Gastroesophageal sphincter (tissue), 4 donors: Measurements from ENCODE around the gene ISOC2. TPM values are rescaled to one million over a fixed set of nuclear protein-coding genes. Genes with fewer than 3 reads are reported as not detected.
"Not testable (repeated sequence)": the region's sequence is repeated elsewhere in the genome, so short reads cannot be mapped to it uniquely, and the experiment has no call there.

Source experiments
- ATAC-seq: fragments of 150-250 bp; one replicate; pipeline ENCODE4 v1.9.1; 2016; ENCODE audit warnings: mild to moderate bottlenecking, moderate library complexity
- H3K27ac ChIP-seq, 4 donors: fragments of 200-600 bp; sonication (generic) in 3 of 4; 1 replicate in 3 of 4; 2 replicates in 1 of 4; pipeline ENCODE4 v1.5.1; 2016 to 2019
- H3K27me3 ChIP-seq: fragments of 200-600 bp; sonication (generic); one replicate; pipeline ENCODE4 v1.5.1; 2019
- H3K36me3 ChIP-seq, 2 donors: fragments of 200-600 bp; sonication (generic); one replicate each; pipeline ENCODE4 v1.5.1; 2019; ENCODE audit warnings: control low read depth in 1 of 2
- H3K4me1 ChIP-seq, 3 donors: fragments of 200-600 bp; sonication (generic); 1 replicate in 2 of 3; 2 replicates in 1 of 3; pipeline ENCODE4 v1.5.1; 2016 to 2019; ENCODE audit warnings: control low read depth in 2 of 3
- H3K4me3 ChIP-seq, 2 donors: fragments of 200-600 bp; sonication (generic); one replicate each; pipeline ENCODE4 v1.5.1; 2019; ENCODE audit warnings: mild to moderate bottlenecking in 1 of 2, moderate library complexity in 1 of 2
- H3K9me3 ChIP-seq, 3 donors: fragments of 200-600 bp; sonication (generic); one replicate each; pipeline ENCODE4 v1.5.1; 2017 to 2019; ENCODE audit warnings: control low read depth in 2 of 3
- CTCF ChIP-seq, 4 experiments: fragments of 200-600 bp in 2 of 4; fragments of 450-650 bp in 2 of 4; sonication (generic) in 1 of 4; IDR thresholded peaks; one replicate each; pipeline ENCODE4 v1.5.1; 2017 to 2019; ENCODE audit warnings: antibody characterized with exemption in 4 of 4, mild to moderate bottlenecking in 2 of 4, moderate library complexity in 2 of 4
- EP300 ChIP-seq: sonication (generic); formaldehyde crosslinking; IDR thresholded peaks from one replicate; pipeline ENCODE4 v1.6.1; 2017; ENCODE audit warnings: antibody characterized with exemption, mild to moderate bottlenecking
- POLR2A ChIP-seq, 2 donors: fragments of 450-650 bp; IDR thresholded peaks; one replicate each; pipeline ENCODE4 v1.6.1; 2017; ENCODE audit warnings: antibody characterized with exemption in 2 of 2, mild to moderate bottlenecking in 2 of 2, moderate library complexity in 1 of 2
- POLR2AphosphoS5 ChIP-seq: sonication (generic); formaldehyde crosslinking; IDR thresholded peaks from one replicate; pipeline ENCODE4 v1.6.1; 2017; ENCODE audit warnings: antibody characterized with exemption
- WGBS, 2 donors: methylation state at CpG; one replicate each; pipeline ENCODE4 v1.1.5; 2018; ENCODE audit warnings: low coverage in 1 of 2; 5-methylcytosine and 5-hydroxymethylcytosine counted together
- total RNA-seq, 4 donors: library from RNA; depleted of rRNA; stranded (reverse); fragments of >200 nt; gene quantifications; one replicate each; pipeline ENCODE4 v1.1.0, GENCODE V29; 2016

ISOC2 gene
- total RNA-seq, 4 donors from 2014 or later = 39.0 to 78.5 (median 63.8) TPM

- ATAC-seq = peak; percentile 95
- H3K27ac ChIP-seq = peak overlapping the region; percentile 81 to 98 (median 96)
- H3K9me3 ChIP-seq = no peaks in the 10 kb centered on the region
- H3K4me3 ChIP-seq = peak overlapping the region; percentile 55 to 85
- no peaks in the 10 kb centered on the region for H3K27me3 ChIP-seq
- WGBS, 2 donors = 0% methylated on average over 18 of the region's 72 CpGs; no CpG with 5 or more reads in 1 of the 2 donors
- TF ChIP-seq EP300 (no peak), POLR2A (IDR thresholded peaks at IDR 0.05) (no peak), CTCF (IDR thresholded peaks at IDR 0.05) (no peak), POLR2AphosphoS5 (no peak)
- H3K36me3 ChIP-seq = peaks cover 0 to 33% of the 10 kb centered on the region in 2 donors
- H3K4me1 ChIP-seq = peaks cover 0 to 22% (median 16%) of the 10 kb centered on the region in 3 donors
These were observed 53.5 kb downstream of the ISOC2 start for GRCh38 chr19:55407800-55408532.

GRCh38 chr19:55407550-55407799 is 54.0 kb downstream of the ISOC2 start, which contains the start of gene UBE2S:
UBE2S (minus strand) TSS chr19:55407788; CDS start chr19:55407589, 199 bp downstream.
- TF ChIP-seq POLR2A (IDR thresholded peaks at IDR 0.05) (peak; percentile 97 to 98), POLR2AphosphoS5 (peak; percentile 96), CTCF (IDR thresholded peaks at IDR 0.05) (peak in 1 of 4 experiments; percentile 22)
- ATAC-seq = peak; percentile 1
- Histone ChIP-seq H3K27ac (peak within 1 kb of the TSS; percentile 81 to 98 (median 96)), H3K36me3 (peaks cover 0 to 38% of the 10 kb centered on the region in 2 donors), H3K4me3 (peak within 1 kb of the TSS; percentile 55 to 85), H3K4me1 (peaks cover 0 to 22% (median 16%) of the 10 kb centered on the region in 3 donors)
- H3K27me3 ChIP-seq, H3K9me3 ChIP-seq: not testable (repeated sequence)
- 0% methylated on average over 1 of the region's 36 CpGs; no CpG with 5 or more reads in 1 of the 2 donors for WGBS, 2 donors

GRCh38 chr19:55406826-55407549 is 54.5 kb downstream of the ISOC2 start:
- peaks cover 0 to 22% (median 16%) of the 10 kb centered on the region in 3 donors for H3K4me1 ChIP-seq
- H3K27me3 ChIP-seq = no peaks in the 10 kb centered on the region
- H3K27ac ChIP-seq = peak overlapping the region; percentile 73 to 98 (median 96)
- TF ChIP-seq EP300 = no peak
- no peak for TF ChIP-seq POLR2A (IDR thresholded peaks at IDR 0.05)
- no peak for TF ChIP-seq CTCF (IDR thresholded peaks at IDR 0.05)
- no peak for TF ChIP-seq POLR2AphosphoS5
- H3K9me3 ChIP-seq = no peaks in the 10 kb centered on the region
- WGBS, 2 donors = no CpG with 5 or more reads among the region's 35 CpGs
- peak; percentile 1 for ATAC-seq
- peaks cover 0 to 42% of the 10 kb centered on the region in 2 donors for H3K36me3 ChIP-seq
- H3K4me3 ChIP-seq = peak overlapping the region; percentile 55 to 85

GRCh38 chr19:55406091-55406825 is 55.2 kb downstream of the ISOC2 start:
- no peaks in the 10 kb centered on the region for H3K27me3 ChIP-seq
- ATAC-seq = no peak
- no peaks in the 10 kb centered on the region for H3K9me3 ChIP-seq
- 76 to 86% methylated on average over 8 to 9 of the region's 14 CpGs for WGBS, 2 donors
- TF ChIP-seq POLR2A (IDR thresholded peaks at IDR 0.05) = no peak
- peak overlapping the region; percentile 55 to 85 for H3K4me3 ChIP-seq
- peak overlapping the region in 3 of 4 donors; percentile 96 to 98 (median 97) for H3K27ac ChIP-seq
- H3K4me1 ChIP-seq = peaks cover 0 to 22% (median 16%) of the 10 kb centered on the region in 3 donors
- H3K36me3 ChIP-seq = peaks cover 0 to 50% of the 10 kb centered on the region in 2 donors

- 33 to 80% methylated on average over 1 of the region's 5 CpGs for WGBS, 2 donors
- Histone ChIP-seq H3K27ac (no peak overlapping the region), H3K4me3 (no peak overlapping the region), H3K9me3 (no peaks in the 10 kb centered on the region), H3K4me1 (peaks cover 0 to 22% (median 16%) of the 10 kb centered on the region in 3 donors), H3K36me3 (peaks cover 0 to 56% of the 10 kb centered on the region in 2 donors), H3K27me3 (no peaks in the 10 kb centered on the region)
- no peak for ATAC-seq
- TF ChIP-seq POLR2AphosphoS5 (no peak), EP300 (no peak)
These were observed 55.8 kb downstream of the ISOC2 start for GRCh38 chr19:55405638-55406037.

Other genes with a start within 250 kb of the ISOC2 start
- 1 to 10 TPM in 3 of 4 donors, not detected in 1; 1.7 to 3.8 (median 1.8) TPM for gene TMEM86B, start 232.9 kb downstream of the ISOC2 start, total RNA-seq
- gene PPP6R1, start 202.6 kb downstream of the ISOC2 start, total RNA-seq = 10 to 100 TPM; 32.6 to 79.4 (median 34.0) TPM
- 10 to 100 TPM; 20.9 to 37.1 (median 26.5) TPM for gene HSPBP1, start 181.5 kb downstream of the ISOC2 start, total RNA-seq
- 10 to 100 TPM in 1 of 4 donors, 1 to 10 TPM in 3; 4.0 to 19.8 (median 8.8) TPM for gene BRSK1, start 177.6 kb downstream of the ISOC2 start, total RNA-seq
- 10 to 100 TPM in 1 of 4 donors, 1 to 10 TPM in 2, not detected in 1; 2.2 to 12.4 (median 3.3) TPM for gene TMEM150B, start 136.3 kb downstream of the ISOC2 start, total RNA-seq
- 10 to 100 TPM in 2 of 4 donors, 1 to 10 TPM in 2; 3.4 to 11.2 (median 9.2) TPM for gene KMT5C, start 121.8 kb downstream of the ISOC2 start, total RNA-seq
- gene COX6B2, start 106.9 kb downstream of the ISOC2 start, total RNA-seq = not detected
- not detected for gene GARIN5B, start 98.4 kb downstream of the ISOC2 start, total RNA-seq
- under 1 TPM in 1 of 4 donors, not detected in 3; 0.67 TPM for gene IL11, start 91.2 kb downstream of the ISOC2 start, total RNA-seq
- gene TMEM190, start 84.8 kb downstream of the ISOC2 start, total RNA-seq = not detected
- 1 to 10 TPM in 2 of 4 donors, not detected in 2; 1.6 to 6.0 TPM for gene TMEM238, start 77.3 kb downstream of the ISOC2 start, total RNA-seq
- gene RPL28, start 75.7 kb downstream of the ISOC2 start, total RNA-seq = 100 to 1,000 TPM; 174 to 282 (median 271) TPM
- gene UBE2S, start 53.9 kb downstream of the ISOC2 start, total RNA-seq = 10 to 100 TPM; 12.6 to 17.7 (median 15.4) TPM
- gene SHISA7, start 18.3 kb downstream of the ISOC2 start, total RNA-seq = not detected
- not detected for gene C19orf85, start 3.1 kb upstream of the ISOC2 start, total RNA-seq
- 10 to 100 TPM in 1 of 4 donors, 1 to 10 TPM in 3; 2.4 to 13.0 (median 4.9) TPM for gene ZNF628, start 15.0 kb upstream of the ISOC2 start, total RNA-seq
- gene NAT14, start 23.5 kb upstream of the ISOC2 start, total RNA-seq = 10 to 100 TPM in 1 of 4 donors, 1 to 10 TPM in 3; 7.4 to 14.0 (median 7.9) TPM
- gene SSC5D, start 26.8 kb upstream of the ISOC2 start, total RNA-seq = 10 to 100 TPM in 3 of 4 donors, 1 to 10 TPM in 1; 6.3 to 39.2 (median 23.5) TPM
- not detected for gene SBK2, start 75.5 kb upstream of the ISOC2 start, total RNA-seq
- under 1 TPM in 2 of 4 donors, not detected in 2; 0.40 TPM for gene SBK3, start 83.9 kb upstream of the ISOC2 start, total RNA-seq
- 1 to 10 TPM; 2.8 to 6.9 (median 3.9) TPM for gene ZNF579, start 119.2 kb upstream of the ISOC2 start, total RNA-seq
- 10 to 100 TPM in 2 of 4 donors, 1 to 10 TPM in 2; 4.7 to 11.2 (median 9.9) TPM for gene FIZ1, start 137.9 kb upstream of the ISOC2 start, total RNA-seq
- gene ZNF524, start 138.6 kb upstream of the ISOC2 start, total RNA-seq = 10 to 100 TPM; 20.3 to 33.5 (median 26.4) TPM
- 10 to 100 TPM in 1 of 4 donors, 1 to 10 TPM in 3; 4.6 to 12.0 (median 6.4) TPM for gene ZNF865, start 144.0 kb upstream of the ISOC2 start, total RNA-seq
- 1 to 10 TPM in 3 of 4 donors, under 1 TPM in 1; 0.54 to 8.1 (median 4.8) TPM for gene ZNF784, start 162.9 kb upstream of the ISOC2 start, total RNA-seq
- gene ZNF580, start 179.4 kb upstream of the ISOC2 start, total RNA-seq = 10 to 100 TPM; 28.9 to 44.1 (median 35.2) TPM
- 10 to 100 TPM in 3 of 4 donors, 1 to 10 TPM in 1; 8.4 to 17.5 (median 11.4) TPM for gene ZNF581, start 182.0 kb upstream of the ISOC2 start, total RNA-seq
- 10 to 100 TPM; 11.4 to 28.5 (median 15.5) TPM for gene CCDC106, start 186.6 kb upstream of the ISOC2 start, total RNA-seq
- 10 to 100 TPM; 68.9 to 97.9 (median 91.4) TPM for gene U2AF2, start 193.4 kb upstream of the ISOC2 start, total RNA-seq
- gene EPN1, start 213.6 kb upstream of the ISOC2 start, total RNA-seq = 100 to 1,000 TPM in 1 of 4 donors, 10 to 100 TPM in 3; 44.8 to 165 (median 70.2) TPM